ENCODE measurements around the gene HAND2. TPM values are rescaled to one million over a fixed set of nuclear protein-coding genes. Genes with fewer than 3 reads are reported as not detected.

The HAND2 gene
- total RNA-seq, 1 experiment from 2014 or later = 0.31 TPM

GRCh38 chr4:173531086-173531965 lies 1.3 kb upstream of the HAND2 start:
- peaks cover 7% of the 10 kb centered on the region for H3K27me3 ChIP-seq (ENCODE audit: control insufficient read depth, insufficient read depth, low read length)

GRCh38 chr4:173530326-173531085 lies 477 bp upstream of the HAND2 start:
- DNase-seq (ENCODE audit: low read depth, low spot score) = no peak
- POLR2A ChIA-PET = interaction anchor here (0.5 to 0.7 kb wide), 2 partner anchors 36 to 321 kb away, joined by 5 to 11 read pairs; no protein-coding TSS in a partner anchor
- Histone ChIP-seq H3K9me3 (ENCODE audit: control insufficient read depth, insufficient read depth, low read depth, low read length) (no peaks in the 10 kb centered on the region), H3K27me3 (ENCODE audit: control insufficient read depth, insufficient read depth, low read length) (peaks cover 7% of the 10 kb centered on the region), H3K4me1 (ENCODE audit: control insufficient read depth, insufficient read depth, low read length) (no peaks in the 10 kb centered on the region), H3K36me3 (ENCODE audit: control insufficient read depth, insufficient read depth, low read length) (no peaks in the 10 kb centered on the region), H3K4me3 (ENCODE audit: low read depth in 2 of 2, low read length in 2 of 2) (peak overlapping the region; percentile 52 to 61), H3K27ac (ENCODE audit: low read length) (no peak overlapping the region)
- intact Hi-C loops (cut with micrococcal nuclease; ENCODE audit: unreplicated experiment) = no loop called here
- ATAC-seq = no peak
- TF ChIP-seq POLR2AphosphoS5 (IDR thresholded peaks at IDR 0.05; ENCODE audit: low read depth, low read length) (no peak), CTCF (IDR thresholded peaks at IDR 0.05) (no peak), REST (IDR thresholded peaks at IDR 0.05; ENCODE audit: insufficient read depth in 1 of 2, low read depth in 2 of 2, low read length in 1 of 2) (no peak), TCF7L2 (IDR thresholded peaks at IDR 0.05; ENCODE audit: low read depth, low read length) (no peak), SIN3A (IDR thresholded peaks at IDR 0.05; ENCODE audit: borderline replicate concordance, insufficient read depth, low read depth, low read length) (no peak)
- no TSS peak for BruUV-seq (replicated peaks)
- in situ Hi-C loops (cut with HindIII; ENCODE audit: low pct_unique_long_range_greater_than_20kb, low sequenced_read_pairs) = no loop called here
- CTCF ChIA-PET = interaction anchor here (0.9 kb wide), 1 partner anchor 8 kb away, joined by 8 read pairs; no protein-coding TSS in a partner anchor

More at GRCh38 chr4:173531086-173531965, 1.3 kb upstream of the HAND2 start:
- H3K4me1 ChIP-seq (ENCODE audit: control insufficient read depth, insufficient read depth, low read length) = no peaks in the 10 kb centered on the region
- ChIA-PET POLR2A (interaction anchor here (0.5 kb wide), 1 partner anchor 35 kb away, joined by 5 read pairs; no protein-coding TSS in a partner anchor), CTCF (no interaction called here)
- no peak for ATAC-seq
- intact Hi-C loops (cut with micrococcal nuclease; ENCODE audit: unreplicated experiment) = no loop called here
- H3K27ac ChIP-seq (ENCODE audit: low read length) = no peak overlapping the region
- peak overlapping the region in 1 of 2 experiments; percentile 52; a peak in 1 of 4 replicates for H3K4me3 ChIP-seq (ENCODE audit: low read depth in 2 of 2, low read length in 2 of 2)
- DNase-seq (ENCODE audit: low read depth, low spot score) = no peak
- BruUV-seq (replicated peaks) = no TSS peak
- no peaks in the 10 kb centered on the region for H3K9me3 ChIP-seq (ENCODE audit: control insufficient read depth, insufficient read depth, low read depth, low read length)
- in situ Hi-C loops (cut with HindIII; ENCODE audit: low pct_unique_long_range_greater_than_20kb, low sequenced_read_pairs) = no loop called here
- TF ChIP-seq TCF7L2 (IDR thresholded peaks at IDR 0.05; ENCODE audit: low read depth, low read length) = no peak
- TF ChIP-seq REST (IDR thresholded peaks at IDR 0.05; ENCODE audit: insufficient read depth in 1 of 2, low read depth in 2 of 2, low read length in 1 of 2) = no peak
- no peaks in the 10 kb centered on the region for H3K36me3 ChIP-seq (ENCODE audit: control insufficient read depth, insufficient read depth, low read length)
